SU-DHL-6 (cell line): Measurements from ENCODE around the gene PCSK2.

ENCODE experiments used
- EZH2phosphoT487 ChIP-seq: fragments of 200-600 bp; sonication (generic), shearing (Covaris generic); conservative IDR thresholded peaks from 2 replicates; pipeline ENCODE4 v1.6.1; 2018; ENCODE audit warnings: mild to moderate bottlenecking, antibody characterized with exemption, low read length, moderate library complexity, mixed read lengths
- TF ChIP-seq, protein P1 (sequence below): fragments of 200-600 bp; sonication (generic); IDR thresholded peaks from one replicate; pipeline ENCODE4 v1.5.1; 2017; ENCODE audit warnings: antibody characterized with exemption, mild to moderate bottlenecking, low read length, moderate library complexity; ENCODE audit not compliant: insufficient read depth, poor library complexity, severe bottlenecking

DNA sequence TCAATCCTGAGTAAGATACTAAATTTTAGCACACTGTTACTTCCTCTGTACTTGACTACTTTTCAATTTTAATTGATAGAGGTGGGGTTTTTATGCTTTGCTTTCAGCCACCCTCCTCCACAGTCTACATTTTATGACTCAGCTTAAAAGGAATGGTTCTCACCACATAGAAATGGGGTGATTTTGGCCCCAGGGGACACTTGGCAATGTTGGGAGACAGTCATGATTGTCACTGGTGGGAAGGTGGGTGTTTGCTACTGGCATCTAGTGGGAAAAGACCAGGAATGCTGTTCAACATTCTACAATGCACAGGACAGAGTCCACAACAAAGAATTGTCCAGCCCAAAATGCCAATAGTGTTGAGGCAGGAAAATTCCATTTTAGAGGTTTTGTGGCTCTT lies 71.3 kb downstream of the PCSK2 start:
- TF ChIP-seq, protein P1, sequence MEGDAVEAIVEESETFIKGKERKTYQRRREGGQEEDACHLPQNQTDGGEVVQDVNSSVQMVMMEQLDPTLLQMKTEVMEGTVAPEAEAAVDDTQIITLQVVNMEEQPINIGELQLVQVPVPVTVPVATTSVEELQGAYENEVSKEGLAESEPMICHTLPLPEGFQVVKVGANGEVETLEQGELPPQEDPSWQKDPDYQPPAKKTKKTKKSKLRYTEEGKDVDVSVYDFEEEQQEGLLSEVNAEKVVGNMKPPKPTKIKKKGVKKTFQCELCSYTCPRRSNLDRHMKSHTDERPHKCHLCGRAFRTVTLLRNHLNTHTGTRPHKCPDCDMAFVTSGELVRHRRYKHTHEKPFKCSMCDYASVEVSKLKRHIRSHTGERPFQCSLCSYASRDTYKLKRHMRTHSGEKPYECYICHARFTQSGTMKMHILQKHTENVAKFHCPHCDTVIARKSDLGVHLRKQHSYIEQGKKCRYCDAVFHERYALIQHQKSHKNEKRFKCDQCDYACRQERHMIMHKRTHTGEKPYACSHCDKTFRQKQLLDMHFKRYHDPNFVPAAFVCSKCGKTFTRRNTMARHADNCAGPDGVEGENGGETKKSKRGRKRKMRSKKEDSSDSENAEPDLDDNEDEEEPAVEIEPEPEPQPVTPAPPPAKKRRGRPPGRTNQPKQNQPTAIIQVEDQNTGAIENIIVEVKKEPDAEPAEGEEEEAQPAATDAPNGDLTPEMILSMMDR: no peak
- no peak for TF ChIP-seq EZH2phosphoT487
